HCT116 (cell line): ENCODE data around the gene HDAC7.

Experiments
- SIN3A ChIP-seq: IDR thresholded peaks from 2 replicates; pipeline ENCODE4 v1.6.1; 2012; ENCODE audit warnings: low read depth
- TF ChIP-seq, protein P1 (sequence below), 3 experiments: fragments of 200-600 bp in 1 of 3; sonication (generic) in 1 of 3; IDR thresholded peaks in 2 of 3; conservative IDR thresholded peaks in 1 of 3; 2 replicates each; pipeline ENCODE4 v1.5.1; 2012 to 2017; ENCODE audit warnings: low read depth in 2 of 3, low read length in 2 of 3, antibody characterized with exemption in 1 of 3, borderline replicate concordance in 1 of 3, control low read depth in 1 of 3, mild to moderate bottlenecking in 1 of 3, mixed read lengths in 1 of 3, mixed run types in 1 of 3, moderate library complexity in 1 of 3; ENCODE audit not compliant: insufficient read depth in 1 of 3

- TF ChIP-seq, protein P1, sequence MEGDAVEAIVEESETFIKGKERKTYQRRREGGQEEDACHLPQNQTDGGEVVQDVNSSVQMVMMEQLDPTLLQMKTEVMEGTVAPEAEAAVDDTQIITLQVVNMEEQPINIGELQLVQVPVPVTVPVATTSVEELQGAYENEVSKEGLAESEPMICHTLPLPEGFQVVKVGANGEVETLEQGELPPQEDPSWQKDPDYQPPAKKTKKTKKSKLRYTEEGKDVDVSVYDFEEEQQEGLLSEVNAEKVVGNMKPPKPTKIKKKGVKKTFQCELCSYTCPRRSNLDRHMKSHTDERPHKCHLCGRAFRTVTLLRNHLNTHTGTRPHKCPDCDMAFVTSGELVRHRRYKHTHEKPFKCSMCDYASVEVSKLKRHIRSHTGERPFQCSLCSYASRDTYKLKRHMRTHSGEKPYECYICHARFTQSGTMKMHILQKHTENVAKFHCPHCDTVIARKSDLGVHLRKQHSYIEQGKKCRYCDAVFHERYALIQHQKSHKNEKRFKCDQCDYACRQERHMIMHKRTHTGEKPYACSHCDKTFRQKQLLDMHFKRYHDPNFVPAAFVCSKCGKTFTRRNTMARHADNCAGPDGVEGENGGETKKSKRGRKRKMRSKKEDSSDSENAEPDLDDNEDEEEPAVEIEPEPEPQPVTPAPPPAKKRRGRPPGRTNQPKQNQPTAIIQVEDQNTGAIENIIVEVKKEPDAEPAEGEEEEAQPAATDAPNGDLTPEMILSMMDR (IDR thresholded peaks at IDR 0.05 in 2 of 3, conservative IDR thresholded peaks at IDR 0.05 in 1 of 3; ENCODE audit: borderline replicate concordance in 1 of 3, insufficient read depth in 1 of 3, low read depth in 2 of 3, low read length in 2 of 3) = no peak
- TF ChIP-seq SIN3A = no peak
Observed at GRCh38 chr12:47799357-47799955, 20.2 kb downstream of the HDAC7 start.
